ENCODE measurements around the gene ACOT11. TPM values are rescaled to one million over a fixed set of nuclear protein-coding genes. Genes with fewer than 3 reads are reported as not detected.

Gene ACOT11
- total RNA-seq, 2 donors from 2014 or later = 5.6 to 6.0 TPM

GRCh38 chr1:54569339-54569738 is 21.3 kb downstream of the ACOT11 start:
- Mint-ChIP-seq H3K9me3 (peaks cover under 1% of the 10 kb centered on the region), H3K27ac (peak overlapping the region; percentile 33), H3K27me3 (ENCODE audit: insufficient read depth) (no peaks in the 10 kb centered on the region), H3K36me3 (ENCODE audit: low read depth) (no peaks in the 10 kb centered on the region), H3K4me3 (no peak overlapping the region), H3K4me1 (peaks cover 20% of the 10 kb centered on the region)
- no peak overlapping the region for H3K4me3 ChIP-seq (ENCODE audit: low read length)
- no peaks in the 10 kb centered on the region for H3K4me1 ChIP-seq (ENCODE audit: control insufficient read depth, insufficient read depth, low read length)
- no peaks in the 10 kb centered on the region for H3K27me3 ChIP-seq (ENCODE audit: control insufficient read depth, insufficient read depth, low read length, poor library complexity, severe bottlenecking)
- H3K9ac ChIP-seq (ENCODE audit: extremely low read depth, low read length, poor library complexity, severe bottlenecking) = no peak overlapping the region
- 57 to 69% methylated on average over 2 to 4 of the region's 4 CpGs for WGBS, 2 experiments (ENCODE audit: insufficient coverage in 1 of 2, insufficient read length in 1 of 2)
- peak; percentile 57 for DNase-seq
- H3K36me3 ChIP-seq (ENCODE audit: control insufficient read depth, insufficient read depth, low read length) = no peaks in the 10 kb centered on the region
- no peaks in the 10 kb centered on the region for H3K9me3 ChIP-seq (ENCODE audit: control insufficient read depth, low read length)
- no peak for TF ChIP-seq CTCF (conservative IDR thresholded peaks at IDR 0.05)
- no peak overlapping the region for H3K27ac ChIP-seq (ENCODE audit: low read depth, low read length)

- Mint-ChIP-seq H3K27ac (no peak overlapping the region), H3K9me3 (no peaks in the 10 kb centered on the region), H3K27me3 (ENCODE audit: insufficient read depth) (no peaks in the 10 kb centered on the region), H3K4me3 (no peak overlapping the region), H3K4me1 (peaks cover 15% of the 10 kb centered on the region), H3K36me3 (ENCODE audit: low read depth) (no peaks in the 10 kb centered on the region)
- Histone ChIP-seq H3K36me3 (ENCODE audit: control insufficient read depth, insufficient read depth, low read length) (no peaks in the 10 kb centered on the region), H3K4me1 (ENCODE audit: control insufficient read depth, insufficient read depth, low read length) (no peaks in the 10 kb centered on the region), H3K27ac (ENCODE audit: low read depth, low read length) (no peak overlapping the region), H3K9me3 (ENCODE audit: control insufficient read depth, low read length) (no peaks in the 10 kb centered on the region), H3K27me3 (ENCODE audit: control insufficient read depth, insufficient read depth, low read length, poor library complexity, severe bottlenecking) (no peaks in the 10 kb centered on the region), H3K4me3 (ENCODE audit: low read length) (no peak overlapping the region), H3K9ac (ENCODE audit: extremely low read depth, low read length, poor library complexity, severe bottlenecking) (no peak overlapping the region)
- no peak for TF ChIP-seq CTCF (conservative IDR thresholded peaks at IDR 0.05)
- WGBS, 2 experiments (ENCODE audit: insufficient coverage in 1 of 2, insufficient read length in 1 of 2) = 91 to 94% methylated on average over 3 to 5 of the region's 5 CpGs
- DNase-seq = no peak
Measured at GRCh38 chr1:54570161-54570560, 22.1 kb downstream of the ACOT11 start.

DNA sequence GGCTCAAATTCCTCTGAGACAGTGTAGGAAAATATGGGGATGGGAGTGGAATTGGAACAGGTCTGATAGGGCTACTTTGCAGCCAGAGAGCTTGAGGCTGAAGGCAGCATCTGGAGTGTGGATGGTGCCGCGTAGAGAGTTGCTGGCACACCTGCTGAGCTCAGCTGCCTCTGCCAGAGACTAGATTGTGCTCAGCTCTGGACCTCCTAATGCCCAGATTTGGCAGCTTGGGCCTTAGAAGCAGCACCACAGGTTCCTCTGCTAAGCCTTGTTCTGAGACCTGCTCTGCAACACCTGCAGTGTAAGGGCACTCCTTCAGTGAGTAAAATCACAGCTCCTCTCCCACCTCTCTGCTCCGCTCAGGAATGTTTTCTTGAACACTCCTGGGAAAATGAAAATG is 23.3 kb downstream of the ACOT11 start:
- Mint-ChIP-seq H3K27me3 (ENCODE audit: insufficient read depth) (no peaks in the 10 kb centered on the region), H3K4me3 (no peak overlapping the region), H3K27ac (peak overlapping the region; percentile 20), H3K36me3 (ENCODE audit: low read depth) (no peaks in the 10 kb centered on the region), H3K9me3 (no peaks in the 10 kb centered on the region), H3K4me1 (peaks cover 15% of the 10 kb centered on the region)
- TF ChIP-seq CTCF (conservative IDR thresholded peaks at IDR 0.05) = no peak
- WGBS, 2 experiments (ENCODE audit: insufficient coverage in 1 of 2, insufficient read length in 1 of 2) = 84 to 86% methylated on average over 2 to 3 of the region's 3 CpGs
- Histone ChIP-seq H3K36me3 (ENCODE audit: control insufficient read depth, insufficient read depth, low read length) (no peaks in the 10 kb centered on the region), H3K4me1 (ENCODE audit: control insufficient read depth, insufficient read depth, low read length) (no peaks in the 10 kb centered on the region), H3K9ac (ENCODE audit: extremely low read depth, low read length, poor library complexity, severe bottlenecking) (no peak overlapping the region), H3K27ac (ENCODE audit: low read depth, low read length) (peak overlapping the region; percentile 52), H3K9me3 (ENCODE audit: control insufficient read depth, low read length) (no peaks in the 10 kb centered on the region), H3K4me3 (ENCODE audit: low read length) (no peak overlapping the region), H3K27me3 (ENCODE audit: control insufficient read depth, insufficient read depth, low read length, poor library complexity, severe bottlenecking) (no peaks in the 10 kb centered on the region)
- DNase-seq = peak; percentile 56

Data from endodermal cell (in vitro differentiated cells).